Heart left ventricle (tissue), 16 donors: ENCODE measurements around the gene TMEM220. TPM values are rescaled to one million over a fixed set of nuclear protein-coding genes. Genes with fewer than 3 reads are reported as not detected.
"Not testable (repeated sequence)": the region's sequence is repeated elsewhere in the genome, so short reads cannot be mapped to it uniquely, and the experiment has no call there.

Experiments used
- ATAC-seq, 4 donors: fragments of 200-7000 bp; cut with Tn5 transposase; one replicate each; pipeline ENCODE4 v1.9.1; 2020 to 2022; ENCODE audit warnings: moderate library complexity in 4 of 4, mild to moderate bottlenecking in 3 of 4, moderate number of reproducible peaks in 1 of 4
- DNase-seq, 5 donors: peaks; one replicate each; pipeline ENCODE4 v3.0.0-alpha.2; 2020
- H3K27ac ChIP-seq, 12 donors: fragments of 200-600 bp; sonication (generic) in 4 of 12; one replicate each; pipeline versions ENCODE4 v1.5.0 to v1.8.0; 2016 to 2022; ENCODE audit warnings: mild to moderate bottlenecking in 2 of 12
- H3K27me3 ChIP-seq, 9 donors: fragments of 200-600 bp; sonication (generic) in 2 of 9; one replicate each; pipeline versions ENCODE4 v1.5.1 to v1.8.0; 2016 to 2022; ENCODE audit warnings: mild to moderate bottlenecking in 3 of 9
- H3K36me3 ChIP-seq, 9 donors: fragments of 200-600 bp; sonication (generic) in 2 of 9; one replicate each; pipeline versions ENCODE4 v1.5.0 to v1.8.0; 2018 to 2022; ENCODE audit warnings: mild to moderate bottlenecking in 2 of 9
- H3K4me1 ChIP-seq, 12 donors: fragments of 200-600 bp; sonication (generic) in 4 of 12; one replicate each; pipeline versions ENCODE4 v1.5.0 to v1.8.0; 2016 to 2022; ENCODE audit warnings: mild to moderate bottlenecking in 3 of 12
- H3K4me3 ChIP-seq, 12 donors: fragments of 200-600 bp; sonication (generic) in 4 of 12; one replicate each; pipeline versions ENCODE4 v1.5.0 to v1.8.0; 2017 to 2022; ENCODE audit warnings: mild to moderate bottlenecking in 9 of 12, moderate library complexity in 4 of 12
- H3K9me3 ChIP-seq, 12 donors: fragments of 200-600 bp; sonication (generic) in 4 of 12; one replicate each; pipeline versions ENCODE4 v1.5.0 to v1.8.0; 2016 to 2022; ENCODE audit warnings: mild to moderate bottlenecking in 1 of 12
- CTCF ChIP-seq, 12 donors: fragments of 200-600 bp; sonication (generic) in 4 of 12; IDR thresholded peaks; one replicate each; pipeline versions ENCODE4 v1.5.0 to v1.8.0; 2018 to 2022; ENCODE audit warnings: antibody characterized with exemption in 12 of 12, mild to moderate bottlenecking in 5 of 12
- POLR2A ChIP-seq, 2 donors: fragments of 450-650 bp; IDR thresholded peaks; one replicate each; pipeline ENCODE4 v1.6.1; 2017; ENCODE audit warnings: antibody characterized with exemption in 2 of 2, mild to moderate bottlenecking in 2 of 2, moderate library complexity in 2 of 2
- WGBS, 4 donors: extraction: QIAGEN DNeasy Blood & Tissue Kit in 2 of 4; methylation state at CpG; one replicate each; pipeline versions ENCODE4 v1.1.5 to v1.1.7; 2013 to 2018; 5-methylcytosine and 5-hydroxymethylcytosine counted together
- intact Hi-C, 10 donors: fragments of 100-400 bp; cut with DNase I; formaldehyde crosslinking; loops; one replicate each; pipeline versions ENCODE4 v1.11.1 to v1.14.2; 2022
- polyA plus RNA-seq, 2 donors: library from polyadenylated mRNA; stranded (reverse); fragments of 200-250 nt; gene quantifications; one replicate each; pipeline ENCODE4 v1.2.3, GENCODE V29; 2013
- total RNA-seq, 9 donors: library from RNA; depleted of rRNA in 2 of 9; stranded (reverse); fragments of >200 nt in 2 of 9; fragmentation: NEBNext Ultra II Directional in 3 of 9; extraction: Animal tissue kit (Norgen Biotek cat#: 25700) in 3 of 9; gene quantifications; one replicate each; pipeline versions ENCODE4 v1.1.0 to v1.2.4, GENCODE V29; 2016 to 2023
- donor health status: ischemic (EF 13 %, LVEDD 7.1; RV severe dilation, severe dysfunction).
- donor health status: healthy with polysubstance abuse.
- donor health status: DM: no; HTN: yes; CAD: no.
- donor health status: DM: no; HTN: no; CAD: no.
- donor health status: ischemic (EF 25% LVEDD 6.9; RV normal size, moderate dysfunction).
- donor health status: ischemic (EF 25% LVEDD 5.7; RV mildly dilated, moderate dysfunction).
- donor health status: healthy.
- donor health status: DM: yes; HTN: yes; CAD: no.
- donor health status: ischemic (EF 35%, LVEDD 5.7; RV mildly dilated, moderate dysfunction).
- donor health status: nonischemic (EF 11% LVEDD 7.7; RV severe dilation, severe dysfunction).
- donor health status: DM: yes; HTN: yes; CAD: no.
- donor health status: PGD.
- donor health status: ischemic (EF 29% LVEDD 5.4; RV normal size, mild dysfunction).
- donor health status: nonischemic (EF 23%, LVEDD 6.1; RV moderate dilation, normal function).

Gene TMEM220
- total and polyA plus RNA-seq, 11 donors = 3.2 to 13.9 (median 6.3) TPM

- intact Hi-C loops = loop anchor here in 2 of 10 donors (5.0 to 10.0 kb wide), 2 partner anchors 39 to 413 kb away; no protein-coding TSS in a partner anchor
- Histone ChIP-seq H3K27ac (no peak overlapping the region), H3K4me3 (no peak overlapping the region), H3K4me1 (peaks cover 0 to 11% (median 4%) of the 10 kb centered on the region in 12 donors), H3K9me3 (no peaks in the 10 kb centered on the region), H3K27me3 (no peaks in the 10 kb centered on the region), H3K36me3 (peaks cover 0 to 2% (median 0%) of the 10 kb centered on the region in 9 donors)
- 96 to 97% (median 96%) methylated on average over 6 of the region's 6 CpGs for WGBS, 4 donors
- DNase-seq = no peak
- ATAC-seq = no peak
- TF ChIP-seq CTCF (IDR thresholded peaks at IDR 0.05) (no peak), POLR2A (IDR thresholded peaks at IDR 0.05) (no peak)
Measured at GRCh38 chr17:10731408-10731879, 1.6 kb upstream of the TMEM220 start.

GRCh38 chr17:10730247-10730646 lies 424 bp upstream of the TMEM220 start:
- WGBS, 4 donors = 18 to 36% (median 22%) methylated on average over 15 of the region's 15 CpGs
- H3K4me1 ChIP-seq = peaks cover 0 to 11% (median 4%) of the 10 kb centered on the region in 12 donors
- H3K27ac ChIP-seq = peak overlapping the region; percentile 86 to 99 (median 90)
- not testable (repeated sequence) for H3K9me3 ChIP-seq, ATAC-seq, H3K27me3 ChIP-seq, DNase-seq
- peaks cover 0 to 14% (median 8%) of the 10 kb centered on the region in 9 donors for H3K36me3 ChIP-seq
- intact Hi-C loops = loop anchor here in 2 of 10 donors (5.0 to 10.0 kb wide), 2 partner anchors 38 to 415 kb away; no protein-coding TSS in a partner anchor
- peak overlapping the region; percentile 62 to 82 (median 76) for H3K4me3 ChIP-seq

- intact Hi-C loops = no loop called here
- ATAC-seq (no peak), DNase-seq (no peak)
- Histone ChIP-seq H3K9me3 (no peaks in the 10 kb centered on the region), H3K27me3 (no peaks in the 10 kb centered on the region), H3K27ac (peak overlapping the region in 5 of 12 donors; percentile 89 to 95 (median 92)), H3K4me3 (no peak overlapping the region), H3K4me1 (peaks cover 0 to 11% (median 4%) of the 10 kb centered on the region in 12 donors), H3K36me3 (peaks cover 0 to 33% (median 16%) of the 10 kb centered on the region in 9 donors)
- TF ChIP-seq CTCF (IDR thresholded peaks at IDR 0.05) (no peak), POLR2A (IDR thresholded peaks at IDR 0.05) (no peak)
- WGBS, 4 donors = 97 to 99% (median 98%) methylated on average over 10 of the region's 10 CpGs
Measured at GRCh38 chr17:10728331-10728892, 1.4 kb downstream of the TMEM220 start.

- H3K27me3 ChIP-seq = no peaks in the 10 kb centered on the region
- H3K4me3 ChIP-seq = no peak overlapping the region
- H3K27ac ChIP-seq = no peak overlapping the region
- peaks cover 0 to 11% (median 4%) of the 10 kb centered on the region in 12 donors for H3K4me1 ChIP-seq
- no peak for DNase-seq
- peaks cover 0 to 45% (median 19%) of the 10 kb centered on the region in 9 donors for H3K36me3 ChIP-seq
- intact Hi-C loops = no loop called here
- WGBS, 4 donors = 87 to 96% (median 88%) methylated on average over 5 of the region's 5 CpGs
- TF ChIP-seq POLR2A (IDR thresholded peaks at IDR 0.05) (no peak), CTCF (IDR thresholded peaks at IDR 0.05) (no peak)
- no peaks in the 10 kb centered on the region for H3K9me3 ChIP-seq
- no peak for ATAC-seq
Measured at GRCh38 chr17:10727192-10727591, 2.6 kb downstream of the TMEM220 start.
